SK-N-SH (cell line): ENCODE measurements around the gene PSMB5. TPM values are rescaled to one million over a fixed set of nuclear protein-coding genes. Genes with fewer than 3 reads are reported as not detected.

Experiments
- CTCF ChIA-PET: fragments of 300-600, 350-600 bp; formaldehyde crosslinking; extraction: SDS; loops from one replicate; lab custom pipeline; 2021; lab: Yijun Ruan, JAX
- POLR2A ChIA-PET: fragments of 350-600 bp; sonication (Branson Sonifier 250); formaldehyde crosslinking; extraction: SDS; loops from one replicate; lab custom pipeline; 2020; ENCODE audit warnings: antibody characterized with exemption, inconsistent platforms; lab: Yijun Ruan, JAX
- DNase-seq: peaks from one replicate; pipeline ENCODE4 v3.0.0; 2012
- H2AFZ ChIP-seq: fragments of 200-600 bp; sonication (generic); 2 replicates; pipeline ENCODE4 v1.8.1; 2016; ENCODE audit warnings: antibody characterized with exemption, mild to moderate bottlenecking, low read depth
- H3F3A ChIP-seq: fragments of 200-600 bp; sonication (generic); replicated peaks from 2 replicates; pipeline ENCODE3; 2016; ENCODE audit warnings: antibody characterized with exemption, mild to moderate bottlenecking; ENCODE audit not compliant: insufficient read depth
- H3K27ac ChIP-seq, 2 experiments: fragments of 200-500 bp in 1 of 2; fragments of 200-600 bp in 1 of 2; sonication (Bioruptor generic) in 1 of 2; sonication (generic), shearing (Covaris generic) in 1 of 2; 2 replicates each; pipeline versions ENCODE4 v1.5.1 to v1.6.1; 2014 to 2016; ENCODE audit warnings: low read depth in 2 of 2, inconsistent platforms in 1 of 2, low read length in 1 of 2, mild to moderate bottlenecking in 1 of 2, mixed read lengths in 1 of 2
- H3K27me3 ChIP-seq: fragments of 200-600 bp; sonication (generic), shearing (Covaris generic); 2 replicates; pipeline ENCODE4 v1.6.1; 2016; ENCODE audit warnings: mixed run types; ENCODE audit not compliant: insufficient read depth
- H3K36me3 ChIP-seq, 2 experiments: fragments of 200-500 bp in 1 of 2; fragments of 200-600 bp in 1 of 2; sonication (Bioruptor generic) in 1 of 2; sonication (generic) in 1 of 2; replicated peaks in 1 of 2; 2 replicates each; pipeline versions ENCODE3 to v1.5.1; 2014 to 2016; ENCODE audit warnings: low read length in 1 of 2, mild to moderate bottlenecking in 1 of 2; ENCODE audit not compliant: insufficient read depth in 2 of 2, control insufficient read depth in 1 of 2
- H3K4me1 ChIP-seq, 2 experiments: fragments of 200-500 bp in 1 of 2; fragments of 200-600 bp in 1 of 2; sonication (Bioruptor generic) in 1 of 2; sonication (generic), shearing (Covaris generic) in 1 of 2; 2 replicates each; pipeline versions ENCODE4 v1.5.1 to v1.6.1; 2014 to 2016; ENCODE audit warnings: low read depth in 1 of 2, low read length in 1 of 2, mixed run types in 1 of 2; ENCODE audit not compliant: insufficient read depth in 2 of 2, control insufficient read depth in 1 of 2
- H3K4me2 ChIP-seq: fragments of 200-600 bp; sonication (generic), shearing (Covaris generic); 2 replicates; pipeline ENCODE4 v1.6.1; 2017; ENCODE audit warnings: mixed run types
- H3K4me3 ChIP-seq, 2 experiments: fragments of 200-500 bp in 1 of 2; fragments of 200-600 bp in 1 of 2; sonication (Bioruptor generic) in 1 of 2; sonication (generic), shearing (Covaris generic) in 1 of 2; 2 replicates each; pipeline versions ENCODE4 v1.5.1 to v1.8.1; 2014 to 2016; ENCODE audit warnings: low read depth in 2 of 2, inconsistent platforms in 1 of 2, low read length in 1 of 2, mild to moderate bottlenecking in 1 of 2, mixed read lengths in 1 of 2, moderate library complexity in 1 of 2
- H3K79me2 ChIP-seq: fragments of 200-600 bp; sonication (generic); 2 replicates; pipeline ENCODE4 v1.8.1; 2017; ENCODE audit warnings: mild to moderate bottlenecking; ENCODE audit not compliant: insufficient read depth
- H3K9ac ChIP-seq: fragments of 200-600 bp; sonication (generic); 2 replicates; pipeline ENCODE4 v1.6.1; 2017; ENCODE audit warnings: mixed run types
- H3K9me2 ChIP-seq: fragments of 200-600 bp; sonication (generic); 2 replicates; pipeline ENCODE4 v1.6.1; 2017; ENCODE audit warnings: mixed run types
- H3K9me3 ChIP-seq: fragments of 200-600 bp; sonication (generic); 2 replicates; pipeline ENCODE4 v1.6.1; 2017; ENCODE audit warnings: mixed run types, mild to moderate bottlenecking, moderate library complexity
- H4K20me1 ChIP-seq: fragments of 200-600 bp; sonication (generic); 2 replicates; pipeline ENCODE4 v1.6.1; 2017; ENCODE audit warnings: mild to moderate bottlenecking, mixed run types; ENCODE audit not compliant: insufficient read depth
- ELF1 ChIP-seq: IDR thresholded peaks from 2 replicates; pipeline ENCODE4 v1.4.0; 2012
- EZH2phosphoT487 ChIP-seq: fragments of 200-600 bp; sonication (generic); IDR thresholded peaks from 2 replicates; pipeline ENCODE4 v1.6.1; 2017; ENCODE audit warnings: low read depth, mixed run types, mild to moderate bottlenecking, antibody characterized with exemption, moderate library complexity, borderline replicate concordance
- FOSL2 ChIP-seq: IDR thresholded peaks from 2 replicates; pipeline ENCODE4 v1.4.0; 2012; ENCODE audit warnings: low read depth, mild to moderate bottlenecking, moderate library complexity, borderline replicate concordance
- FOXM1 ChIP-seq: IDR thresholded peaks from 2 replicates; pipeline ENCODE4 v1.4.0; 2012; ENCODE audit warnings: low read depth, mild to moderate bottlenecking
- GABPA ChIP-seq: IDR thresholded peaks from 2 replicates; pipeline ENCODE4 v1.4.0; 2012; ENCODE audit warnings: low read depth, mild to moderate bottlenecking
- GATA2 ChIP-seq: sonication (generic); formaldehyde crosslinking; IDR thresholded peaks from 2 replicates; pipeline ENCODE4 v1.5.0; 2020; ENCODE audit warnings: mild to moderate bottlenecking, missing genetic modification reagents
- JUND ChIP-seq: IDR thresholded peaks from 2 replicates; pipeline ENCODE4 v1.4.0; 2012
- RAD21 ChIP-seq: IDR thresholded peaks from 2 replicates; pipeline ENCODE4 v1.6.1; 2012; ENCODE audit warnings: mild to moderate bottlenecking, low read length
- RXRA ChIP-seq: IDR thresholded peaks from 2 replicates; pipeline ENCODE4 v1.4.0; 2012; ENCODE audit warnings: low read depth, mild to moderate bottlenecking, borderline replicate concordance
- SIN3A ChIP-seq: IDR thresholded peaks from 2 replicates; pipeline ENCODE4 v1.6.1; 2012; ENCODE audit warnings: low read depth, mild to moderate bottlenecking, low read length, moderate library complexity, borderline replicate concordance
- SMC3 ChIP-seq: IDR thresholded peaks from 2 replicates; pipeline ENCODE4 v1.6.1; 2012; ENCODE audit warnings: low read depth, low read length, improper control_type of control experiment
- TAF1 ChIP-seq: IDR thresholded peaks from 2 replicates; pipeline ENCODE4 v1.6.1; 2012; ENCODE audit warnings: low read depth, mild to moderate bottlenecking, low read length, moderate library complexity, borderline replicate concordance
- TCF12 ChIP-seq: IDR thresholded peaks from 2 replicates; pipeline ENCODE4 v1.4.0; 2012
- TEAD4 ChIP-seq: IDR thresholded peaks from 2 replicates; pipeline ENCODE4 v1.4.0; 2012; ENCODE audit warnings: mild to moderate bottlenecking, borderline replicate concordance; ENCODE audit not compliant: insufficient read depth
- WGBS: methylation state at CpG from one replicate; pipeline ENCODE4 v1.1.6; 2017; ENCODE audit warnings: low lambda C conversion rate; 5-methylcytosine and 5-hydroxymethylcytosine counted together
- polyA plus RNA-seq, 3 experiments: library from polyadenylated mRNA; depleted of rRNA; stranded (reverse); fragments of >200 nt; gene quantifications; 2 replicates each; pipeline ENCODE4 v1.2.3, GENCODE V29; 2012
- TF ChIP-seq, protein P1 (sequence below): fragments of 200-600 bp; sonication (generic); IDR thresholded peaks from 2 replicates; pipeline ENCODE4 v1.6.1; 2017; ENCODE audit warnings: antibody characterized with exemption, mild to moderate bottlenecking, moderate library complexity
- TF ChIP-seq, protein P2 (sequence below): IDR thresholded peaks from 2 replicates; pipeline ENCODE4; 2012
- TF ChIP-seq, protein P3 (sequence below): IDR thresholded peaks from 2 replicates; pipeline ENCODE4 v1.4.0; 2012; ENCODE audit warnings: low read depth, borderline replicate concordance
- TF ChIP-seq, protein P4 (sequence below): IDR thresholded peaks from 2 replicates; pipeline ENCODE4 v1.4.0; 2012; ENCODE audit warnings: low read depth, borderline replicate concordance

Gene PSMB5
- polyA plus RNA-seq, 1 of the 3 experiments (the other 2 are of a cell fraction): 337 TPM

DNA sequence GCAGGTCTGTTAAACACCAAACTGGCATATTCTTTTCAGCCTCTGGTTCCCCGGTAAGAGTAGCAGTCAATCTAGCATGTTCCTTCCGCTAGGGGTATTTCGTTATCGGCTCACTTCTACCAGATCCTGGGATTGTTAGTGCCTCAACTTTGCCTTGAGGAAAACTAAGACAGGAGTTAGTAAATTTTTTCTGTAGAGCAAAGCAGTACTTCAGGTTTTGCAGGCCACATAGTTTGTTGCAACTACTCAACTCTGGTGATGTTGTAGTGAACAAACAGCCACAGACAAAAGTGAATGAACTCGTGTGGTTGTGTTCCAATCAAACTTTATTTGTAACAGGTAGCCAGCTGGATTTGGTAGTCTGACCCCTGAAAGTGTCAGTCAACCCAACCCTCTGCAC lies 28.9 kb upstream of the PSMB5 start:
- peaks cover 30% of the 10 kb centered on the region for H4K20me1 ChIP-seq

More for the DNA sequence above, 28.9 kb upstream of the PSMB5 start:
- no peak overlapping the region for H3K4me3 ChIP-seq
- ChIA-PET CTCF (interaction anchor here (1.1 to 33.1 kb wide), 3 partner anchors 13 to 76 kb away, joined by 3 to 1566 read pairs (median 41); partner anchors contain the start of gene AJUBA), POLR2A (no interaction called here)
- peaks cover 76 to 79% of the 10 kb centered on the region in 2 experiments for H3K36me3 ChIP-seq
- no peak overlapping the region; a peak in 1 of 4 replicates for H3K27ac ChIP-seq
- H3K9me3 ChIP-seq: no peaks in the 10 kb centered on the region
- no peak for DNase-seq
- H3K4me2 ChIP-seq: no peak overlapping the region
- no peak overlapping the region for H2AFZ ChIP-seq
- H3K9ac ChIP-seq: no peak overlapping the region
- no peaks in the 10 kb centered on the region for H3K9me2 ChIP-seq
- H3F3A ChIP-seq: peaks cover 42% of the 10 kb centered on the region
- peaks cover 10 to 19% of the 10 kb centered on the region in 2 experiments for H3K4me1 ChIP-seq
- TF ChIP-seq JUND (no peak), SIN3A (no peak), FOSL2 (no peak), FOXM1 (no peak), GATA2 (CRISPR knock-in tag) (no peak), ELF1 (no peak), RXRA (no peak), RAD21 (no peak), TEAD4 (no peak), TAF1 (no peak), SMC3 (no peak), TCF12 (no peak), GABPA (no peak), EZH2phosphoT487 (no peak)
- TF ChIP-seq, protein P1, sequence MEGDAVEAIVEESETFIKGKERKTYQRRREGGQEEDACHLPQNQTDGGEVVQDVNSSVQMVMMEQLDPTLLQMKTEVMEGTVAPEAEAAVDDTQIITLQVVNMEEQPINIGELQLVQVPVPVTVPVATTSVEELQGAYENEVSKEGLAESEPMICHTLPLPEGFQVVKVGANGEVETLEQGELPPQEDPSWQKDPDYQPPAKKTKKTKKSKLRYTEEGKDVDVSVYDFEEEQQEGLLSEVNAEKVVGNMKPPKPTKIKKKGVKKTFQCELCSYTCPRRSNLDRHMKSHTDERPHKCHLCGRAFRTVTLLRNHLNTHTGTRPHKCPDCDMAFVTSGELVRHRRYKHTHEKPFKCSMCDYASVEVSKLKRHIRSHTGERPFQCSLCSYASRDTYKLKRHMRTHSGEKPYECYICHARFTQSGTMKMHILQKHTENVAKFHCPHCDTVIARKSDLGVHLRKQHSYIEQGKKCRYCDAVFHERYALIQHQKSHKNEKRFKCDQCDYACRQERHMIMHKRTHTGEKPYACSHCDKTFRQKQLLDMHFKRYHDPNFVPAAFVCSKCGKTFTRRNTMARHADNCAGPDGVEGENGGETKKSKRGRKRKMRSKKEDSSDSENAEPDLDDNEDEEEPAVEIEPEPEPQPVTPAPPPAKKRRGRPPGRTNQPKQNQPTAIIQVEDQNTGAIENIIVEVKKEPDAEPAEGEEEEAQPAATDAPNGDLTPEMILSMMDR: no peak
- TF ChIP-seq, protein P2, sequence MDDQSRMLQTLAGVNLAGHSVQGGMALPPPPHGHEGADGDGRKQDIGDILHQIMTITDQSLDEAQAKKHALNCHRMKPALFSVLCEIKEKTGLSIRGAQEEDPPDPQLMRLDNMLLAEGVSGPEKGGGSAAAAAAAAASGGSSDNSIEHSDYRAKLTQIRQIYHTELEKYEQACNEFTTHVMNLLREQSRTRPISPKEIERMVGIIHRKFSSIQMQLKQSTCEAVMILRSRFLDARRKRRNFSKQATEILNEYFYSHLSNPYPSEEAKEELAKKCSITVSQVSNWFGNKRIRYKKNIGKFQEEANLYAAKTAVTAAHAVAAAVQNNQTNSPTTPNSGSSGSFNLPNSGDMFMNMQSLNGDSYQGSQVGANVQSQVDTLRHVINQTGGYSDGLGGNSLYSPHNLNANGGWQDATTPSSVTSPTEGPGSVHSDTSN: no peak
- TF ChIP-seq, protein P3, sequence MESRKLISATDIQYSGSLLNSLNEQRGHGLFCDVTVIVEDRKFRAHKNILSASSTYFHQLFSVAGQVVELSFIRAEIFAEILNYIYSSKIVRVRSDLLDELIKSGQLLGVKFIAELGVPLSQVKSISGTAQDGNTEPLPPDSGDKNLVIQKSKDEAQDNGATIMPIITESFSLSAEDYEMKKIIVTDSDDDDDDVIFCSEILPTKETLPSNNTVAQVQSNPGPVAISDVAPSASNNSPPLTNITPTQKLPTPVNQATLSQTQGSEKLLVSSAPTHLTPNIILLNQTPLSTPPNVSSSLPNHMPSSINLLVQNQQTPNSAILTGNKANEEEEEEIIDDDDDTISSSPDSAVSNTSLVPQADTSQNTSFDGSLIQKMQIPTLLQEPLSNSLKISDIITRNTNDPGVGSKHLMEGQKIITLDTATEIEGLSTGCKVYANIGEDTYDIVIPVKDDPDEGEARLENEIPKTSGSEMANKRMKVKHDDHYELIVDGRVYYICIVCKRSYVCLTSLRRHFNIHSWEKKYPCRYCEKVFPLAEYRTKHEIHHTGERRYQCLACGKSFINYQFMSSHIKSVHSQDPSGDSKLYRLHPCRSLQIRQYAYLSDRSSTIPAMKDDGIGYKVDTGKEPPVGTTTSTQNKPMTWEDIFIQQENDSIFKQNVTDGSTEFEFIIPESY: no peak
- TF ChIP-seq, protein P4, sequence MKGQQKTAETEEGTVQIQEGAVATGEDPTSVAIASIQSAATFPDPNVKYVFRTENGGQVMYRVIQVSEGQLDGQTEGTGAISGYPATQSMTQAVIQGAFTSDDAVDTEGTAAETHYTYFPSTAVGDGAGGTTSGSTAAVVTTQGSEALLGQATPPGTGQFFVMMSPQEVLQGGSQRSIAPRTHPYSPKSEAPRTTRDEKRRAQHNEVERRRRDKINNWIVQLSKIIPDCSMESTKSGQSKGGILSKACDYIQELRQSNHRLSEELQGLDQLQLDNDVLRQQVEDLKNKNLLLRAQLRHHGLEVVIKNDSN: no peak
- TF ChIP-seq, all 33 proteins: peak for 0
- WGBS: 89% methylated on average over 5 of the region's 5 CpGs
- Histone ChIP-seq H3K27me3 (no peaks in the 10 kb centered on the region), H3K79me2 (peaks cover 50% of the 10 kb centered on the region)
